HepG2 (cell line): ENCODE measurements around the gene MVK. TPM values are rescaled to one million over a fixed set of nuclear protein-coding genes. Genes with fewer than 3 reads are reported as not detected.

Source experiments
- CREB1 ChIP-seq, 2 experiments: fragments of 450-650 bp in 1 of 2; IDR thresholded peaks; 2 replicates each; pipeline ENCODE4 v1.6.1; 2016 to 2017; ENCODE audit warnings: control low read depth in 1 of 2, mild to moderate bottlenecking in 1 of 2, missing compliant biosample characterization in 1 of 2, missing genetic modification characterization in 1 of 2
- HNF4G ChIP-seq, 2 experiments: sonication (generic) in 1 of 2; formaldehyde crosslinking in 1 of 2; IDR thresholded peaks; 2 replicates each; pipeline versions ENCODE4 v1.4.0 to v1.6.1; 2011 to 2020; ENCODE audit warnings: borderline replicate concordance in 2 of 2, low read depth in 2 of 2, mild to moderate bottlenecking in 2 of 2, low read length in 1 of 2, missing genetic modification reagents in 1 of 2, moderate library complexity in 1 of 2
- MED13 ChIP-seq: sonication (generic); formaldehyde crosslinking; IDR thresholded peaks from 2 replicates; pipeline ENCODE4 v1.5.0; 2020; ENCODE audit warnings: missing genetic modification reagents
- NFE2L2 ChIP-seq: fragments of 150-350 bp; IDR thresholded peaks from 2 replicates; pipeline ENCODE4 v1.6.1; 2014; ENCODE audit warnings: low read length
- RORA ChIP-seq: sonication (generic); formaldehyde crosslinking; IDR thresholded peaks from 2 replicates; pipeline ENCODE4 v1.5.0; 2020; ENCODE audit warnings: mild to moderate bottlenecking, missing genetic modification reagents, moderate library complexity
- TEAD2 ChIP-seq: sonication (generic); formaldehyde crosslinking; IDR thresholded peaks from 2 replicates; pipeline ENCODE4 v1.9.0; 2021; ENCODE audit warnings: missing genetic modification reagents
- ZBTB7A ChIP-seq: sonication (generic); formaldehyde crosslinking; IDR thresholded peaks from 2 replicates; pipeline ENCODE4 v1.8.0; 2022; ENCODE audit warnings: mild to moderate bottlenecking, missing genetic modification reagents
- ZBTB7B ChIP-seq: sonication (generic); formaldehyde crosslinking; IDR thresholded peaks from 2 replicates; pipeline ENCODE4 v1.4.0; 2020; ENCODE audit warnings: missing genetic modification reagents
- ZFP1 ChIP-seq: IDR thresholded peaks from 2 replicates; pipeline ENCODE4 v1.6.1; 2016
- polyA plus RNA-seq, 8 experiments: library from polyadenylated mRNA; depleted of rRNA in 3 of 8; stranded (reverse) in 7 of 8; unstranded in 1 of 8; fragments of >200 nt; fragmentation: Illumina TruSeq in 4 of 8; extraction: Trizol in 4 of 8; gene quantifications; 2 replicates each; pipeline versions ENCODE4 v1.2.1 to v1.2.3, GENCODE V29; 2011 to 2016; ENCODE audit warnings: low read depth in 4 of 8, missing spikeins in 1 of 8, mixed read lengths in 1 of 8; ENCODE audit not compliant: insufficient read depth in 1 of 8
- total RNA-seq, 5 experiments: library from RNA; depleted of rRNA; stranded (reverse); fragments of >200 nt; fragmentation: Illumina TruSeq; extraction: Trizol; gene quantifications; 2 replicates each; pipeline ENCODE4 v1.2.3, GENCODE V29; 2016; ENCODE audit warnings: low read depth in 1 of 5
- TF ChIP-seq, protein P1 (sequence below), 2 experiments: fragments of 450-650 bp in 1 of 2; sonication (generic) in 1 of 2; formaldehyde crosslinking in 1 of 2; IDR thresholded peaks; 2 replicates each; pipeline versions ENCODE4 v1.6.1 to v1.8.0; 2016 to 2022; ENCODE audit warnings: antibody characterized with exemption in 1 of 2, mild to moderate bottlenecking in 1 of 2, missing genetic modification reagents in 1 of 2
- TF ChIP-seq, protein P2 (sequence below): sonication (generic); formaldehyde crosslinking; IDR thresholded peaks from 2 replicates; pipeline ENCODE4 v1.8.0; 2022; ENCODE audit warnings: missing genetic modification reagents, mild to moderate bottlenecking, moderate library complexity, borderline replicate concordance
- TF ChIP-seq, protein P3 (sequence below): sonication (generic); formaldehyde crosslinking; IDR thresholded peaks from 2 replicates; pipeline ENCODE4 v1.5.0; 2020; ENCODE audit warnings: mild to moderate bottlenecking, low read depth, missing genetic modification reagents, borderline replicate concordance
- TF ChIP-seq, protein P4 (sequence below): sonication (generic); formaldehyde crosslinking; IDR thresholded peaks from 2 replicates; pipeline ENCODE4 v1.8.1; 2022; ENCODE audit warnings: mild to moderate bottlenecking, missing genetic modification reagents

Gene MVK
- total and polyA plus RNA-seq, 2 of the 13 experiments (the other 11 are each of a cell fraction or from before 2014, with no cell fraction given): 11.6 to 66.9 TPM

GRCh38 chr12:109555431-109556315, 17.9 kb upstream of the MVK start (continued):
- TF ChIP-seq, protein P1, sequence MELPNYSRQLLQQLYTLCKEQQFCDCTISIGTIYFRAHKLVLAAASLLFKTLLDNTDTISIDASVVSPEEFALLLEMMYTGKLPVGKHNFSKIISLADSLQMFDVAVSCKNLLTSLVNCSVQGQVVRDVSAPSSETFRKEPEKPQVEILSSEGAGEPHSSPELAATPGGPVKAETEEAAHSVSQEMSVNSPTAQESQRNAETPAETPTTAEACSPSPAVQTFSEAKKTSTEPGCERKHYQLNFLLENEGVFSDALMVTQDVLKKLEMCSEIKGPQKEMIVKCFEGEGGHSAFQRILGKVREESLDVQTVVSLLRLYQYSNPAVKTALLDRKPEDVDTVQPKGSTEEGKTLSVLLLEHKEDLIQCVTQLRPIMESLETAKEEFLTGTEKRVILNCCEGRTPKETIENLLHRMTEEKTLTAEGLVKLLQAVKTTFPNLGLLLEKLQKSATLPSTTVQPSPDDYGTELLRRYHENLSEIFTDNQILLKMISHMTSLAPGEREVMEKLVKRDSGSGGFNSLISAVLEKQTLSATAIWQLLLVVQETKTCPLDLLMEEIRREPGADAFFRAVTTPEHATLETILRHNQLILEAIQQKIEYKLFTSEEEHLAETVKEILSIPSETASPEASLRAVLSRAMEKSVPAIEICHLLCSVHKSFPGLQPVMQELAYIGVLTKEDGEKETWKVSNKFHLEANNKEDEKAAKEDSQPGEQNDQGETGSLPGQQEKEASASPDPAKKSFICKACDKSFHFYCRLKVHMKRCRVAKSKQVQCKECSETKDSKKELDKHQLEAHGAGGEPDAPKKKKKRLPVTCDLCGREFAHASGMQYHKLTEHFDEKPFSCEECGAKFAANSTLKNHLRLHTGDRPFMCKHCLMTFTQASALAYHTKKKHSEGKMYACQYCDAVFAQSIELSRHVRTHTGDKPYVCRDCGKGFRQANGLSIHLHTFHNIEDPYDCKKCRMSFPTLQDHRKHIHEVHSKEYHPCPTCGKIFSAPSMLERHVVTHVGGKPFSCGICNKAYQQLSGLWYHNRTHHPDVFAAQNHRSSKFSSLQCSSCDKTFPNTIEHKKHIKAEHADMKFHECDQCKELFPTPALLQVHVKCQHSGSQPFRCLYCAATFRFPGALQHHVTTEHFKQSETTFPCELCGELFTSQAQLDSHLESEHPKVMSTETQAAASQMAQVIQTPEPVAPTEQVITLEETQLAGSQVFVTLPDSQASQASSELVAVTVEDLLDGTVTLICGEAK (IDR thresholded peaks at IDR 0.05): no peak
- TF ChIP-seq, protein P1 (CRISPR knock-in tag; IDR thresholded peaks at IDR 0.05): no peak
- TF ChIP-seq, protein P2, sequence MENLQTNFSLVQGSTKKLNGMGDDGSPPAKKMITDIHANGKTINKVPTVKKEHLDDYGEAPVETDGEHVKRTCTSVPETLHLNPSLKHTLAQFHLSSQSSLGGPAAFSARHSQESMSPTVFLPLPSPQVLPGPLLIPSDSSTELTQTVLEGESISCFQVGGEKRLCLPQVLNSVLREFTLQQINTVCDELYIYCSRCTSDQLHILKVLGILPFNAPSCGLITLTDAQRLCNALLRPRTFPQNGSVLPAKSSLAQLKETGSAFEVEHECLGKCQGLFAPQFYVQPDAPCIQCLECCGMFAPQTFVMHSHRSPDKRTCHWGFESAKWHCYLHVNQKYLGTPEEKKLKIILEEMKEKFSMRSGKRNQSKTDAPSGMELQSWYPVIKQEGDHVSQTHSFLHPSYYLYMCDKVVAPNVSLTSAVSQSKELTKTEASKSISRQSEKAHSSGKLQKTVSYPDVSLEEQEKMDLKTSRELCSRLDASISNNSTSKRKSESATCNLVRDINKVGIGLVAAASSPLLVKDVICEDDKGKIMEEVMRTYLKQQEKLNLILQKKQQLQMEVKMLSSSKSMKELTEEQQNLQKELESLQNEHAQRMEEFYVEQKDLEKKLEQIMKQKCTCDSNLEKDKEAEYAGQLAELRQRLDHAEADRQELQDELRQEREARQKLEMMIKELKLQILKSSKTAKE (CRISPR knock-in tag): no peak
- TF ChIP-seq ZFP1 (CRISPR knock-in tag): no peak
- TF ChIP-seq NFE2L2: no peak
- TF ChIP-seq, protein P3, sequence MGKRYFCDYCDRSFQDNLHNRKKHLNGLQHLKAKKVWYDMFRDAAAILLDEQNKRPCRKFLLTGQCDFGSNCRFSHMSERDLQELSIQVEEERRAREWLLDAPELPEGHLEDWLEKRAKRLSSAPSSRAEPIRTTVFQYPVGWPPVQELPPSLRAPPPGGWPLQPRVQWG (CRISPR knock-in tag): no peak
- TF ChIP-seq, protein P4, sequence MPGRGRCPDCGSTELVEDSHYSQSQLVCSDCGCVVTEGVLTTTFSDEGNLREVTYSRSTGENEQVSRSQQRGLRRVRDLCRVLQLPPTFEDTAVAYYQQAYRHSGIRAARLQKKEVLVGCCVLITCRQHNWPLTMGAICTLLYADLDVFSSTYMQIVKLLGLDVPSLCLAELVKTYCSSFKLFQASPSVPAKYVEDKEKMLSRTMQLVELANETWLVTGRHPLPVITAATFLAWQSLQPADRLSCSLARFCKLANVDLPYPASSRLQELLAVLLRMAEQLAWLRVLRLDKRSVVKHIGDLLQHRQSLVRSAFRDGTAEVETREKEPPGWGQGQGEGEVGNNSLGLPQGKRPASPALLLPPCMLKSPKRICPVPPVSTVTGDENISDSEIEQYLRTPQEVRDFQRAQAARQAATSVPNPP (CRISPR knock-in tag): no peak
- no peak for TF ChIP-seq TEAD2 (CRISPR knock-in tag)
- no peak for TF ChIP-seq MED13 (CRISPR knock-in tag)
- TF ChIP-seq ZBTB7B (CRISPR knock-in tag): no peak
- no peak for TF ChIP-seq RORA (CRISPR knock-in tag)
- no peak for TF ChIP-seq CREB1 (IDR thresholded peaks at IDR 0.05)
- TF ChIP-seq CREB1 (CRISPR knock-in tag; IDR thresholded peaks at IDR 0.05): no peak
- TF ChIP-seq ZBTB7A: no peak
- TF ChIP-seq HNF4G (IDR thresholded peaks at IDR 0.05; ENCODE audit: borderline replicate concordance, low read depth, low read length): peak; percentile 16; the same call in 1 of the 2 replicates
- TF ChIP-seq HNF4G (CRISPR knock-in tag; IDR thresholded peaks at IDR 0.05; ENCODE audit: borderline replicate concordance, low read depth): no peak
